HG03066 (cell line): ENCODE data around the gene COMP.

Experiments used
- ATAC-seq: cut with Tn5 transposase; IDR thresholded peaks from one replicate; pipeline ENCODE4 v1.9.1; 2021; ENCODE audit warnings: low read depth; ENCODE audit not compliant: unreplicated experiment

COMP gene

GRCh38 chr19:18784786-18785120, 6.4 kb downstream of the COMP start:
- no peak for ATAC-seq

GRCh38 chr19:18783958-18784785, 6.9 kb downstream of the COMP start:
- no peak for ATAC-seq

GRCh38 chr19:18782559-18783225, 8.4 kb downstream of the COMP start:
- no peak for ATAC-seq

GRCh38 chr19:18781885-18782527, 9.1 kb downstream of the COMP start:
- no peak for ATAC-seq

- ATAC-seq, result no peak
These were observed 10.0 kb downstream of the COMP start for GRCh38 chr19:18781047-18781600.

- ATAC-seq, result no peak
These were observed 10.5 kb downstream of the COMP start for GRCh38 chr19:18780631-18781030.

- ATAC-seq, result no peak
These were observed 11.0 kb downstream of the COMP start for GRCh38 chr19:18780081-18780480.

GRCh38 chr19:18778826-18779495, 12.1 kb downstream of the COMP start:
- ATAC-seq, result no peak

- no peak for ATAC-seq
These were observed 13.1 kb downstream of the COMP start for GRCh38 chr19:18778076-18778389.

- no peak for ATAC-seq
These were observed 13.6 kb downstream of the COMP start for GRCh38 chr19:18777301-18778075.

- ATAC-seq, result no peak
These were observed 14.4 kb downstream of the COMP start for GRCh38 chr19:18776736-18777135.

GRCh38 chr19:18776288-18776594, 14.9 kb downstream of the COMP start:
- ATAC-seq, result no peak

GRCh38 chr19:18775586-18776287, 15.4 kb downstream of the COMP start:
- no peak for ATAC-seq

GRCh38 chr19:18774782-18775444, 16.2 kb downstream of the COMP start:
- no peak for ATAC-seq

GRCh38 chr19:18774107-18774506, 17.0 kb downstream of the COMP start:
- ATAC-seq, result no peak

GRCh38 chr19:18773682-18774081, 17.4 kb downstream of the COMP start:
- no peak for ATAC-seq

- no peak for ATAC-seq
These were observed 18.2 kb downstream of the COMP start for GRCh38 chr19:18772620-18773587.
